ENCODE data around the gene MEX3D.

MEX3D gene

GRCh38 chr19:1514986-1515721, 53.0 kb downstream of the MEX3D start:
- TF ChIP-seq, protein P1, sequence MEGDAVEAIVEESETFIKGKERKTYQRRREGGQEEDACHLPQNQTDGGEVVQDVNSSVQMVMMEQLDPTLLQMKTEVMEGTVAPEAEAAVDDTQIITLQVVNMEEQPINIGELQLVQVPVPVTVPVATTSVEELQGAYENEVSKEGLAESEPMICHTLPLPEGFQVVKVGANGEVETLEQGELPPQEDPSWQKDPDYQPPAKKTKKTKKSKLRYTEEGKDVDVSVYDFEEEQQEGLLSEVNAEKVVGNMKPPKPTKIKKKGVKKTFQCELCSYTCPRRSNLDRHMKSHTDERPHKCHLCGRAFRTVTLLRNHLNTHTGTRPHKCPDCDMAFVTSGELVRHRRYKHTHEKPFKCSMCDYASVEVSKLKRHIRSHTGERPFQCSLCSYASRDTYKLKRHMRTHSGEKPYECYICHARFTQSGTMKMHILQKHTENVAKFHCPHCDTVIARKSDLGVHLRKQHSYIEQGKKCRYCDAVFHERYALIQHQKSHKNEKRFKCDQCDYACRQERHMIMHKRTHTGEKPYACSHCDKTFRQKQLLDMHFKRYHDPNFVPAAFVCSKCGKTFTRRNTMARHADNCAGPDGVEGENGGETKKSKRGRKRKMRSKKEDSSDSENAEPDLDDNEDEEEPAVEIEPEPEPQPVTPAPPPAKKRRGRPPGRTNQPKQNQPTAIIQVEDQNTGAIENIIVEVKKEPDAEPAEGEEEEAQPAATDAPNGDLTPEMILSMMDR (IDR thresholded peaks at IDR 0.05): no peak
- no peaks in the 10 kb centered on the region for H3K36me3 ChIP-seq (ENCODE audit: control insufficient read depth, insufficient read depth, low read length)
- no peaks in the 10 kb centered on the region for H3K9me3 ChIP-seq (ENCODE audit: control insufficient read depth, low read length)
- H3K4me2 ChIP-seq (ENCODE audit: low read length): no peak overlapping the region
- no peaks in the 10 kb centered on the region for H3K27me3 ChIP-seq (ENCODE audit: control insufficient read depth, insufficient read depth, low read length)
- H3K9ac ChIP-seq: no peak overlapping the region
- H3K4me1 ChIP-seq: no peaks in the 10 kb centered on the region
- no peaks in the 10 kb centered on the region for H3K79me2 ChIP-seq
- H3K27ac ChIP-seq: no peak overlapping the region
- no peak overlapping the region for H3K4me3 ChIP-seq (ENCODE audit: low read depth, low read length)
- no peak overlapping the region for H2AFZ ChIP-seq

DNA sequence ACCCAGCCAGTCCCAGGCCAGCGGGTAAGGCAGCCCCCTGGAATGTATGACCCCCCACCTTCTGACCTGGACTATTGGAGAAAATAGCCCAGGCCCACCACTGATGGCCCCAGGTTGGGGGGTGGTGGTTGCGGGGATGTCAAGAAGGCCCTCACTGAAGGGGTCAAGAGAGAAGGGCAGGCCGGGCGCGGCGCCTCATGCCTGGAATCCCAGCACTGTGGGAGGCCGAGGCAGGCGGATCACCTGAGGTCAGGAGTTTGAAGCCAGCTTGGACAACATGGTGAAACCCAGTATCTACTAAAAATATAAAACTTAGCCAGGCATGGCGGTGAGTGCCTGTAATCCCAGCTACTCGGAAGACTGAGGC, 53.8 kb downstream of the MEX3D start:
- Histone ChIP-seq H3K9me3 (ENCODE audit: control insufficient read depth, low read length) (no peaks in the 10 kb centered on the region), H3K27ac (no peak overlapping the region), H3K36me3 (ENCODE audit: control insufficient read depth, insufficient read depth, low read length) (no peaks in the 10 kb centered on the region), H3K9ac (no peak overlapping the region), H3K79me2 (no peaks in the 10 kb centered on the region), H2AFZ (no peak overlapping the region), H3K4me3 (ENCODE audit: low read depth, low read length) (no peak overlapping the region), H3K4me2 (ENCODE audit: low read length) (no peak overlapping the region), H3K4me1 (no peaks in the 10 kb centered on the region), H3K27me3 (ENCODE audit: control insufficient read depth, insufficient read depth, low read length) (no peaks in the 10 kb centered on the region)
- TF ChIP-seq, protein P1 (IDR thresholded peaks at IDR 0.05): no peak

DNA sequence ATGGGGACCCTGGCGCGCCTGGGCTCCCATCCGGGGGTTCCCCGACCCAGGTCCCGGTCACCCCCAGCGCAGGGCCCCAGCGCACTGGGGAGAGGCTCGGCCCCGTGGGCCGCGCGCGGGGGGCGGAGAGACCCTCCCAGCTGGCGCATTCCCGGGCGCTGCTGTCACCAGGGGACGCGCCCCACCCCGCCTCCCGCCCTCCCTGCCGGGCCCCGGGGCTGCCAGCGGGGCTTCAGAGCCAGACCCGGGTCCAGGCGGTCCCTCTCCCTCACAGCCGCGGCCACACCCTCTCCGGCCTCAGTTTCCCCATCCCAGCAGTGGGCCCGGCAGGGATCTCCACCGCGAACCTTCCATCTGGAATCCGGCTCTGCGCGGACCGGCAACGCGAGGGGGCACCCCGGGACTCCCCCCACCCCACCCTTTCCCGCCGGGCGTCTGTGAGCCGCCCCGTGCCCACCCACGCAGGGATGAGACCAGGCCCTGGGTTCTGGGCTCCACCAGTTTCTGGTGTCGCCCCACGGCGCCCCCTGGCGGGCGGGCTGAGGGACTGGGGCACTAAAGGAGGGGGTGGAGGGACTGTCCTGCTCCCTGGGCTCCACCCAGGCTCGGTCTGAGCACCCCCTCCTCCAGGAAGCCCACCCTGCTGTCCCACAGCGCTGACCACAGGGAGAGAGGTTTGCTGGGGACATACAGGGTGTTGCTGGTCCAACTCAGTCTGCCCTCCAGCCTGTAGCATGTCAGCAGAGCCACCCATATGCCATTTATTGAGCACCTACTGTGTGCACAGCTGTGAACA, 54.4 kb downstream of the MEX3D start:
- H2AFZ ChIP-seq: peak overlapping the region; percentile 68
- H3K79me2 ChIP-seq: no peaks in the 10 kb centered on the region
- TF ChIP-seq, protein P1 (IDR thresholded peaks at IDR 0.05): peak; percentile 59
- H3K9me3 ChIP-seq (ENCODE audit: control insufficient read depth, low read length): no peaks in the 10 kb centered on the region
- H3K27ac ChIP-seq: no peak overlapping the region
- no peaks in the 10 kb centered on the region for H3K4me1 ChIP-seq
- no peaks in the 10 kb centered on the region for H3K36me3 ChIP-seq (ENCODE audit: control insufficient read depth, insufficient read depth, low read length)
- peak overlapping the region; percentile 60 for H3K4me3 ChIP-seq (ENCODE audit: low read depth, low read length)
- H3K27me3 ChIP-seq (ENCODE audit: control insufficient read depth, insufficient read depth, low read length): no peaks in the 10 kb centered on the region
- H3K9ac ChIP-seq: no peak overlapping the region
- H3K4me2 ChIP-seq (ENCODE audit: low read length): peak overlapping the region; percentile 55

DNA sequence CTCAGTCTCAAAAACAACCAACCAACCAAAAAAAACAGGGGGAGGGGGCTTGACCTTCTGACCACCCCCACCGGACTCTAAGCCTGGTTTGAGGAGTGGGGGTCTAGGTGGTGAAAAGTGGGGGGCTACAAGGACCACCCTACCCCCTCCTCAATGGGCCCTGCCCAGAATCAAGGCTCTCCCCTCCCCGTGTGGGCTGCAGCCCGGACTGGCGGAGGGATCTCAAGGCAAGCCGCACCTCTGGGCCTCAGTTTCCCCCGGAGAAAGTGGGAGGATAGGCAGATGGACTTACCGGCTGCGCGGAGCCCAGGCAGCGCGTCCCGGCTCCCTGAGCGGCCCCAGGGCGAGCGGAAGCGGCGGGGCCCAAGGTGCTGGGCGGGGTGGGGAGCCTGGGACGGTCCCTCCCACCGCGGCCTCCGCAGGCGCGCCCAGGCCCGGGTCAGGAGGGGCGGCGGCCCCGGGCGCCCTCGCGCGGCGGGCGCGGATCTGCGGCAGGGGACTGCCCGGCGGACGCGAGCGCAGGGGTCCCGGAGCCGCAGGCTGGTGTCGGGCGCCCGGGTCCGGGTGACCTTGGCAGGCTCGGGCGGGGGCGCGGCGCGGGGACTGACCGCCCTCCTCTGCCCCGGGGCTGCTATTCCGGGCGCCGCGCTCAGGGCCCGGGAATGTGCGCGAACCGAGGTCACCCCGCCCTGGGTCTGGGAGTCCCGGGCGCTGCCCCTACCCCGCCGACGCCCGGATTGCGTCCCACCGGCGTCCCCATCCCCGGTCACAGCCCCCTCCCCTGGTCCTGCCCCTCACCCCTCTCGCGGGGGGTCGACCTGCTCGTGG, 55.2 kb downstream of the MEX3D start, which contains the start of gene ADAMTSL5:
ADAMTSL5 (minus strand) TSS at position 349 of the 828 bp plus-strand sequence. CDS start 2,076 bp downstream, outside the sequence.
- H2AFZ ChIP-seq: peak within 1 kb of the TSS; percentile 69
- H3K4me3 ChIP-seq (ENCODE audit: low read depth, low read length): peak within 1 kb of the TSS; percentile 60
- H3K27ac ChIP-seq: no peak within 1 kb of the TSS
- no peaks in the 10 kb centered on the region for H3K27me3 ChIP-seq (ENCODE audit: control insufficient read depth, insufficient read depth, low read length)
- TF ChIP-seq, protein P1 (IDR thresholded peaks at IDR 0.05): no peak
- H3K79me2 ChIP-seq: no peaks in the 10 kb centered on the region
- H3K9me3 ChIP-seq (ENCODE audit: control insufficient read depth, low read length): no peaks in the 10 kb centered on the region
- peak within 1 kb of the TSS; percentile 60 for H3K4me2 ChIP-seq (ENCODE audit: low read length)
- peaks cover 1% of the 10 kb centered on the region for H3K4me1 ChIP-seq
- H3K9ac ChIP-seq: no peak within 1 kb of the TSS
- no peaks in the 10 kb centered on the region for H3K36me3 ChIP-seq (ENCODE audit: control insufficient read depth, insufficient read depth, low read length)
